ENCODE measurements around the gene ATP1B3. TPM values are rescaled to one million over a fixed set of nuclear protein-coding genes. Genes with fewer than 3 reads are reported as not detected.

The ATP1B3 gene
- total and polyA plus RNA-seq, 10 of the 15 experiments (the other 5 are each of a cell fraction or from before 2014, with no cell fraction given) = 41.4 to 200 (median 94.0) TPM

GRCh38 chr3:141955175-141955574 lies 78.7 kb downstream of the ATP1B3 start:
- no peak for FAIRE-seq

GRCh38 chr3:141959589-141960554 lies 83.4 kb downstream of the ATP1B3 start:
- WGBS (ENCODE audit: insufficient coverage, insufficient replicate concordance, low lambda C conversion rate, missing lambda C conversion rate) = 76% methylated on average over 8 of the region's 8 CpGs
- in situ Hi-C loops (cut with MboI) (loop anchor here (5.0 kb wide), 1 partner anchor 322 kb away; no protein-coding TSS in a partner anchor), intact Hi-C loops (cut with micrococcal nuclease; ENCODE audit: unreplicated experiment) (loop anchor here (5.0 kb wide), 1 partner anchor 67 kb away; no protein-coding TSS in a partner anchor)
- Histone ChIP-seq H4K20me1 (ENCODE audit: control insufficient read depth, insufficient read depth) (no peaks in the 10 kb centered on the region), H3K4me1 (ENCODE audit: control insufficient read depth, insufficient read depth, low read length) (no peaks in the 10 kb centered on the region), H3K9ac (ENCODE audit: control insufficient read depth, insufficient read depth, low read length) (no peak overlapping the region), H3K4me2 (ENCODE audit: control insufficient read depth, insufficient read depth) (no peak overlapping the region), H3K36me3 (ENCODE audit: control insufficient read depth in 2 of 2, insufficient read depth in 2 of 2, low read length in 1 of 2) (no peaks in the 10 kb centered on the region; a peak in 1 of 4 replicates), H3K4me3 (no peak overlapping the region), H3K27me3 (replicated peaks in 1 of 2; ENCODE audit: control insufficient read depth in 2 of 2, insufficient read depth in 2 of 2, low read length in 1 of 2) (no peaks in the 10 kb centered on the region), H3K27ac (ENCODE audit: control insufficient read depth, insufficient read depth) (no peak overlapping the region), H2AFZ (ENCODE audit: control insufficient read depth, low read depth, low read length) (no peak overlapping the region), H3K79me2 (ENCODE audit: control insufficient read depth, insufficient read depth, low read length) (no peaks in the 10 kb centered on the region), H3K9me3 (replicated peaks; ENCODE audit: control insufficient read depth, insufficient read depth, low read length) (no peaks in the 10 kb centered on the region)
- ATAC-seq (no peak), FAIRE-seq (peak; percentile 27), DNase-seq (ENCODE audit: low read depth, low spot score) (no peak)
- ChIA-PET CTCF (interaction anchor here (0.5 to 1.3 kb wide), 4 partner anchors 10 to 61 kb away, joined by 3 to 4 read pairs (median 3); no protein-coding TSS in a partner anchor), POLR2A (no interaction called here), SMC1A (ENCODE audit: uncharacterized antibody, unreplicated experiment) (interaction anchor here (0.9 kb wide), 2 partner anchors 13 to 320 kb away, joined by 3 to 4 read pairs; no protein-coding TSS in a partner anchor), RAD21 (ENCODE audit: unreplicated experiment) (no interaction called here)
- BruUV-seq (replicated peaks) = no TSS peak
- TF ChIP-seq ZNF217 (IDR thresholded peaks at IDR 0.05) (no peak), TCF12 (IDR thresholded peaks at IDR 0.05; ENCODE audit: low read depth, low read length) (no peak), SUZ12 (IDR thresholded peaks at IDR 0.05; ENCODE audit: unreplicated experiment) (no peak), CREB1 (IDR thresholded peaks at IDR 0.05; ENCODE audit: low read depth) (no peak), TCF7 (IDR thresholded peaks at IDR 0.05; ENCODE audit: borderline replicate concordance) (no peak), IRF3 (IDR thresholded peaks at IDR 0.05) (no peak)

More at GRCh38 chr3:141955175-141955574, 78.7 kb downstream of the ATP1B3 start:
- intact Hi-C loops (cut with micrococcal nuclease; ENCODE audit: unreplicated experiment) = no loop called here
- ATAC-seq = no peak
- Histone ChIP-seq H3K27me3 (replicated peaks in 1 of 2; ENCODE audit: control insufficient read depth in 2 of 2, insufficient read depth in 2 of 2, low read length in 1 of 2) (no peaks in the 10 kb centered on the region), H3K9ac (ENCODE audit: control insufficient read depth, insufficient read depth, low read length) (no peak overlapping the region), H3K4me2 (ENCODE audit: control insufficient read depth, insufficient read depth) (no peak overlapping the region), H2AFZ (ENCODE audit: control insufficient read depth, low read depth, low read length) (no peak overlapping the region), H3K79me2 (ENCODE audit: control insufficient read depth, insufficient read depth, low read length) (no peaks in the 10 kb centered on the region), H3K36me3 (ENCODE audit: control insufficient read depth in 2 of 2, insufficient read depth in 2 of 2, low read length in 1 of 2) (peaks cover 2 to 4% of the 10 kb centered on the region in 2 experiments; a peak in 2 of 4 replicates), H3K27ac (ENCODE audit: control insufficient read depth, insufficient read depth) (no peak overlapping the region), H3K4me1 (ENCODE audit: control insufficient read depth, insufficient read depth, low read length) (no peaks in the 10 kb centered on the region), H4K20me1 (ENCODE audit: control insufficient read depth, insufficient read depth) (no peaks in the 10 kb centered on the region), H3K9me3 (replicated peaks; ENCODE audit: control insufficient read depth, insufficient read depth, low read length) (no peaks in the 10 kb centered on the region), H3K4me3 (no peak overlapping the region)
- no TSS peak for BruUV-seq (replicated peaks)
- DNase-seq (ENCODE audit: low read depth, low spot score) = no peak
- CTCF ChIA-PET = interaction anchor here (0.6 to 1.0 kb wide), 3 partner anchors 8 to 394 kb away, joined by 3 to 4 read pairs (median 4); no protein-coding TSS in a partner anchor
- SMC1A ChIA-PET (ENCODE audit: uncharacterized antibody, unreplicated experiment) = interaction anchor here (1.2 kb wide), 1 partner anchor 495 kb away, joined by 3 read pairs; no protein-coding TSS in a partner anchor
- RAD21 ChIA-PET (ENCODE audit: unreplicated experiment) = no interaction called here
- POLR2A ChIA-PET = no interaction called here
- in situ Hi-C loops (cut with MboI) = no loop called here
- whole genome bisulfite sequencing (ENCODE audit: insufficient coverage, insufficient replicate concordance, low lambda C conversion rate, missing lambda C conversion rate) = 91% methylated on average over 6 of the region's 6 CpGs
- TF ChIP-seq RUNX3 (IDR thresholded peaks at IDR 0.05; ENCODE audit: low read length) (peak; percentile 20; the same call in 1 of the 2 replicates), TARDBP (IDR thresholded peaks at IDR 0.05; ENCODE audit: borderline replicate concordance) (no peak)

Measured in GM12878 (cell line).